HCT116 (cell line): ENCODE measurements around the gene PER2. TPM values are rescaled to one million over a fixed set of nuclear protein-coding genes. Genes with fewer than 3 reads are reported as not detected.
A peak's percentile ranks its signal among the peaks of the same experiment; 100 is the strongest.

ENCODE experiments used
- ATAC-seq: fragments of 200-7000 bp; cut with Tn5 transposase; 2 replicates; pipeline ENCODE4 v1.9.1; 2020; ENCODE audit warnings: mild to moderate bottlenecking, moderate library complexity
- BruUV-seq: library from RNA; stranded (reverse); fragments of 400-500 nt; replicated peaks from 2 replicates; lab custom pipeline; 2021; lab: Mats Ljungman, UMichigan
- CTCF ChIA-PET: fragments of 300-600 bp; sonication (Branson Sonifier 250); formaldehyde crosslinking; loops from one replicate; lab custom pipeline; 2021; ENCODE audit warnings: antibody characterized with exemption; lab: Charles Lee
- POLR2A ChIA-PET: fragments of 300-600, 350-600 bp; sonication (Branson Sonifier 250); formaldehyde crosslinking; loops from one replicate; lab custom pipeline; 2021; ENCODE audit warnings: antibody characterized with exemption; lab: Charles Lee
- RAD21 ChIA-PET, 2 experiments: fragments of 300-600 bp; sonication (Branson Sonifier 250); formaldehyde crosslinking; loops; one replicate each; lab custom pipeline; 2023; ENCODE audit warnings: low total read pairs in 2 of 2; ENCODE audit not compliant: uncharacterized antibody in 2 of 2, unreplicated experiment in 2 of 2, low non-redundant PET in 1 of 2; lab: Charles Lee
- DNase-seq: peaks from one replicate; pipeline ENCODE4 v3.0.0-alpha.2; 2010; ENCODE audit warnings: low read depth, low spot score
- H2AFZ ChIP-seq: fragments of 200-600 bp; shearing (Covaris generic), sonication (generic); 2 replicates; pipeline ENCODE4 v1.6.1; 2017; ENCODE audit warnings: low read depth, mixed run types, mixed read lengths, antibody characterized with exemption, low read length; ENCODE audit not compliant: poor library complexity, severe bottlenecking
- H3K27ac ChIP-seq: 2 replicates; pipeline ENCODE4 v1.5.1; 2012; ENCODE audit warnings: low read depth, low read length
- H3K27me3 ChIP-seq: fragments of 200-600 bp; sonication (generic); 2 replicates; pipeline ENCODE4 v1.6.1; 2016; ENCODE audit warnings: mixed run types, low read length, mixed read lengths; ENCODE audit not compliant: insufficient read depth
- H3K36me3 ChIP-seq, 2 experiments: fragments of 200-500 bp in 1 of 2; fragments of 200-600 bp in 1 of 2; sonication (Bioruptor generic) in 1 of 2; sonication (generic) in 1 of 2; 2 replicates each; pipeline versions ENCODE4 v1.5.1 to v1.6.1; 2014 to 2016; ENCODE audit warnings: low read length in 2 of 2, inconsistent platforms in 1 of 2, mixed read lengths in 1 of 2, mixed run types in 1 of 2; ENCODE audit not compliant: insufficient read depth in 2 of 2, control insufficient read depth in 1 of 2
- H3K4me1 ChIP-seq, 2 experiments: fragments of 200-600 bp in 1 of 2; sonication (generic) in 1 of 2; 2 replicates each; pipeline versions ENCODE4 v1.5.1 to v1.6.1; 2012 to 2017; ENCODE audit warnings: low read length in 2 of 2, inconsistent platforms in 1 of 2, mild to moderate bottlenecking in 1 of 2, mixed read lengths in 1 of 2, mixed run types in 1 of 2, moderate library complexity in 1 of 2; ENCODE audit not compliant: insufficient read depth in 2 of 2, control insufficient read depth in 1 of 2
- H3K4me2 ChIP-seq: fragments of 200-600 bp; sonication (generic); 2 replicates; pipeline ENCODE4 v1.6.1; 2017; ENCODE audit warnings: mixed run types, low read length, mixed read lengths
- H3K4me3 ChIP-seq, 2 experiments: fragments of 200-600 bp in 1 of 2; sonication (generic) in 1 of 2; replicated peaks in 1 of 2; 2 replicates each; pipeline ENCODE4 v1.5.1; 2011 to 2016; ENCODE audit warnings: low read length in 2 of 2, control low read depth in 1 of 2, low read depth in 1 of 2, mild to moderate bottlenecking in 1 of 2, mixed read lengths in 1 of 2, mixed run types in 1 of 2
- H3K79me2 ChIP-seq: fragments of 200-600 bp; sonication (generic); 2 replicates; pipeline ENCODE4 v1.6.1; 2017; ENCODE audit warnings: mild to moderate bottlenecking, mixed run types, low read length, moderate library complexity, mixed read lengths; ENCODE audit not compliant: insufficient read depth
- H3K9ac ChIP-seq: fragments of 200-600 bp; sonication (generic); 2 replicates; pipeline ENCODE4 v1.6.1; 2016; ENCODE audit warnings: low read length, mixed read lengths
- H3K9me2 ChIP-seq: fragments of 200-600 bp; sonication (generic), shearing (Covaris generic); 2 replicates; pipeline ENCODE4 v1.6.1; 2017; ENCODE audit warnings: mixed run types, mild to moderate bottlenecking, moderate library complexity; ENCODE audit not compliant: insufficient read depth
- H3K9me3 ChIP-seq, 2 experiments: fragments of 200-500 bp in 1 of 2; fragments of 200-600 bp in 1 of 2; sonication (Bioruptor generic) in 1 of 2; sonication (generic) in 1 of 2; 2 replicates each; pipeline ENCODE4 v1.6.1; 2014 to 2017; ENCODE audit warnings: low read length in 2 of 2, mixed read lengths in 2 of 2, inconsistent platforms in 1 of 2, low read depth in 1 of 2, mild to moderate bottlenecking in 1 of 2, mixed run types in 1 of 2, moderate library complexity in 1 of 2; ENCODE audit not compliant: control insufficient read depth in 1 of 2, insufficient read depth in 1 of 2
- H4K20me1 ChIP-seq: fragments of 200-600 bp; sonication (generic), shearing (Covaris generic); 2 replicates; pipeline ENCODE4 v1.6.1; 2017; ENCODE audit warnings: mixed run types, mild to moderate bottlenecking, moderate library complexity; ENCODE audit not compliant: insufficient read depth
- CBX3 ChIP-seq: IDR thresholded peaks from 2 replicates; pipeline ENCODE4 v1.6.1; 2012; ENCODE audit warnings: low read depth
- CEBPB ChIP-seq: IDR thresholded peaks from 2 replicates; pipeline ENCODE4 v1.6.1; 2012; ENCODE audit warnings: low read depth
- EGR1 ChIP-seq: IDR thresholded peaks from 2 replicates; pipeline ENCODE4 v1.6.1; 2012; ENCODE audit warnings: low read depth
- EZH2 ChIP-seq: fragments of 200-600 bp; sonication (generic); IDR thresholded peaks from 2 replicates; pipeline ENCODE4 v1.6.1; 2017; ENCODE audit warnings: antibody characterized with exemption, mixed run types
- FOSL1 ChIP-seq: IDR thresholded peaks from 2 replicates; pipeline ENCODE4 v1.6.1; 2012; ENCODE audit warnings: low read depth
- JUND ChIP-seq: IDR thresholded peaks from 2 replicates; pipeline ENCODE4 v1.6.1; 2012
- MAX ChIP-seq: IDR thresholded peaks from 2 replicates; pipeline ENCODE4 v1.6.1; 2012
- POLR2A ChIP-seq: IDR thresholded peaks from 2 replicates; pipeline ENCODE4 v1.7.0; 2011; ENCODE audit warnings: borderline replicate concordance; ENCODE audit not compliant: insufficient read depth, insufficient read length; ENCODE audit errors: extremely low read depth
- POLR2AphosphoS5 ChIP-seq: IDR thresholded peaks from 2 replicates; pipeline ENCODE4 v1.6.1; 2011; ENCODE audit warnings: mild to moderate bottlenecking, low read depth, low read length, moderate library complexity
- RAD21 ChIP-seq: IDR thresholded peaks from 2 replicates; pipeline ENCODE4 v1.6.1; 2012; ENCODE audit warnings: low read depth, mild to moderate bottlenecking
- SIN3A ChIP-seq: IDR thresholded peaks from 2 replicates; pipeline ENCODE4 v1.6.1; 2012; ENCODE audit warnings: low read depth
- SP1 ChIP-seq: IDR thresholded peaks from 2 replicates; pipeline ENCODE4 v1.6.1; 2012; ENCODE audit warnings: low read depth
- SRF ChIP-seq: IDR thresholded peaks from 2 replicates; pipeline ENCODE4 v1.6.1; 2012; ENCODE audit warnings: low read depth
- TCF7L2 ChIP-seq: IDR thresholded peaks from 2 replicates; pipeline ENCODE4 v1.7.0; 2011; ENCODE audit warnings: borderline replicate concordance, inconsistent platforms; ENCODE audit not compliant: insufficient read depth, insufficient read length; ENCODE audit errors: extremely low read depth
- YY1 ChIP-seq: IDR thresholded peaks from 2 replicates; pipeline ENCODE4 v1.6.1; 2011; ENCODE audit warnings: low read length, low read depth, moderate library complexity, mild to moderate bottlenecking; ENCODE audit not compliant: insufficient replicate concordance; ENCODE audit errors: extremely low read depth
- ZFX ChIP-seq: fragments of 450-650 bp; IDR thresholded peaks from 2 replicates; pipeline ENCODE4 v1.6.1; 2017
- ZNF274 ChIP-seq: fragments of 200-500 bp; sonication (Bioruptor generic); IDR thresholded peaks from 2 replicates; pipeline ENCODE4 v1.6.1; 2014; ENCODE audit warnings: mild to moderate bottlenecking, low read depth, low read length, inconsistent platforms
- intact Hi-C: fragments of 100-400 bp; cut with micrococcal nuclease; formaldehyde crosslinking; loops from 2 replicates; pipeline ENCODE4 v1.10.0; 2022
- total RNA-seq: library from RNA; stranded (reverse); gene quantifications from one replicate; pipeline ENCODE4 v1.2.1, GENCODE V29; 2021; ENCODE audit not compliant: unreplicated experiment
- TF ChIP-seq, protein P1 (sequence below): IDR thresholded peaks from 2 replicates; pipeline ENCODE4 v1.6.1; 2011; ENCODE audit warnings: mild to moderate bottlenecking, low read length, moderate library complexity; ENCODE audit not compliant: insufficient replicate concordance; ENCODE audit errors: extremely low read depth
- TF ChIP-seq, protein P2 (sequence below): IDR thresholded peaks from 2 replicates; pipeline ENCODE4 v1.6.1; 2012

Gene PER2
- total RNA-seq, 1 experiment from 2014 or later, result 18.7 TPM

- no peaks in the 10 kb centered on the region for H3K79me2 ChIP-seq
- ChIA-PET RAD21 (interaction anchor here in 1 of 2 experiments (0.6 to 0.9 kb wide), 2 partner anchors 197 to 409 kb away, joined by 3 to 5 read pairs; no protein-coding TSS in a partner anchor), CTCF (no interaction called here), POLR2A (no interaction called here)
- peak overlapping the region; percentile 30; the same call in 1 of the 2 replicates for H3K4me2 ChIP-seq
- no peaks in the 10 kb centered on the region for H3K9me2 ChIP-seq
- no TSS peak for BruUV-seq
- no peak for DNase-seq
- no peak for TF ChIP-seq CBX3
- no peak for TF ChIP-seq TCF7L2
- TF ChIP-seq, protein P1, sequence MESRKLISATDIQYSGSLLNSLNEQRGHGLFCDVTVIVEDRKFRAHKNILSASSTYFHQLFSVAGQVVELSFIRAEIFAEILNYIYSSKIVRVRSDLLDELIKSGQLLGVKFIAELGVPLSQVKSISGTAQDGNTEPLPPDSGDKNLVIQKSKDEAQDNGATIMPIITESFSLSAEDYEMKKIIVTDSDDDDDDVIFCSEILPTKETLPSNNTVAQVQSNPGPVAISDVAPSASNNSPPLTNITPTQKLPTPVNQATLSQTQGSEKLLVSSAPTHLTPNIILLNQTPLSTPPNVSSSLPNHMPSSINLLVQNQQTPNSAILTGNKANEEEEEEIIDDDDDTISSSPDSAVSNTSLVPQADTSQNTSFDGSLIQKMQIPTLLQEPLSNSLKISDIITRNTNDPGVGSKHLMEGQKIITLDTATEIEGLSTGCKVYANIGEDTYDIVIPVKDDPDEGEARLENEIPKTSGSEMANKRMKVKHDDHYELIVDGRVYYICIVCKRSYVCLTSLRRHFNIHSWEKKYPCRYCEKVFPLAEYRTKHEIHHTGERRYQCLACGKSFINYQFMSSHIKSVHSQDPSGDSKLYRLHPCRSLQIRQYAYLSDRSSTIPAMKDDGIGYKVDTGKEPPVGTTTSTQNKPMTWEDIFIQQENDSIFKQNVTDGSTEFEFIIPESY, result no peak
- no peak for TF ChIP-seq FOSL1
- no peak for TF ChIP-seq EZH2
- peaks cover 3 to 13% of the 10 kb centered on the region in 2 experiments; a peak in 3 of 4 replicates for H3K4me1 ChIP-seq
- no peak overlapping the region for H2AFZ ChIP-seq
- ATAC-seq, result peak; percentile 43
- H3K9me3 ChIP-seq, result no peaks in the 10 kb centered on the region
- peak overlapping the region; percentile 22 for H3K27ac ChIP-seq
- H4K20me1 ChIP-seq, result no peaks in the 10 kb centered on the region
- no peaks in the 10 kb centered on the region for H3K27me3 ChIP-seq
- no peak overlapping the region for H3K4me3 ChIP-seq
- no peak overlapping the region for H3K9ac ChIP-seq
- intact Hi-C loops, result no loop called here
- H3K36me3 ChIP-seq, result peaks cover 6 to 11% of the 10 kb centered on the region in 2 experiments
These were observed 21.1 kb downstream of the PER2 start for GRCh38 chr2:238267341-238267710.

GRCh38 chr2:238265605-238266004 lies 22.8 kb downstream of the PER2 start:
- peaks cover 6 to 9% of the 10 kb centered on the region in 2 experiments for H3K36me3 ChIP-seq
- H3K79me2 ChIP-seq, result no peaks in the 10 kb centered on the region
- H4K20me1 ChIP-seq, result no peaks in the 10 kb centered on the region
- no peak overlapping the region for H3K4me2 ChIP-seq
- H3K9ac ChIP-seq, result no peak overlapping the region
- no peaks in the 10 kb centered on the region for H3K27me3 ChIP-seq
- no peak for ATAC-seq
- no TSS peak for BruUV-seq
- POLR2A ChIA-PET, result no interaction called here
- no peaks in the 10 kb centered on the region for H3K9me2 ChIP-seq
- no peak overlapping the region for H3K27ac ChIP-seq
- intact Hi-C loops, result no loop called here
- CTCF ChIA-PET, result no interaction called here
- RAD21 ChIA-PET, result no interaction called here
- TF ChIP-seq SIN3A (no peak), EGR1 (no peak), ZNF274 (no peak), EZH2 (no peak), JUND (no peak), SRF (no peak), ZFX (no peak), MAX (no peak), CEBPB (no peak), SP1 (no peak), YY1 (no peak), RAD21 (no peak), CBX3 (no peak), POLR2A (no peak), FOSL1 (no peak), POLR2AphosphoS5 (no peak)
- TF ChIP-seq, protein P2, sequence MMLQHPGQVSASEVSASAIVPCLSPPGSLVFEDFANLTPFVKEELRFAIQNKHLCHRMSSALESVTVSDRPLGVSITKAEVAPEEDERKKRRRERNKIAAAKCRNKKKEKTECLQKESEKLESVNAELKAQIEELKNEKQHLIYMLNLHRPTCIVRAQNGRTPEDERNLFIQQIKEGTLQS, result no peak
- TF ChIP-seq, all 23 proteins: peak for 0
- H2AFZ ChIP-seq, result no peak overlapping the region
- H3K4me1 ChIP-seq, result peaks cover 3 to 13% of the 10 kb centered on the region in 2 experiments; a peak in 3 of 4 replicates
- H3K9me3 ChIP-seq, result no peaks in the 10 kb centered on the region
- no peak overlapping the region for H3K4me3 ChIP-seq
- DNase-seq, result no peak
